ENCODE data around the gene GNL3L. TPM values are rescaled to one million over a fixed set of nuclear protein-coding genes. Genes with fewer than 3 reads are reported as not detected.
A peak's percentile ranks its signal among the peaks of the same experiment; 100 is the strongest.

The GNL3L gene
- total and polyA plus RNA-seq, 8 donors: 3.0 to 60.7 (median 15.7) TPM

DNA sequence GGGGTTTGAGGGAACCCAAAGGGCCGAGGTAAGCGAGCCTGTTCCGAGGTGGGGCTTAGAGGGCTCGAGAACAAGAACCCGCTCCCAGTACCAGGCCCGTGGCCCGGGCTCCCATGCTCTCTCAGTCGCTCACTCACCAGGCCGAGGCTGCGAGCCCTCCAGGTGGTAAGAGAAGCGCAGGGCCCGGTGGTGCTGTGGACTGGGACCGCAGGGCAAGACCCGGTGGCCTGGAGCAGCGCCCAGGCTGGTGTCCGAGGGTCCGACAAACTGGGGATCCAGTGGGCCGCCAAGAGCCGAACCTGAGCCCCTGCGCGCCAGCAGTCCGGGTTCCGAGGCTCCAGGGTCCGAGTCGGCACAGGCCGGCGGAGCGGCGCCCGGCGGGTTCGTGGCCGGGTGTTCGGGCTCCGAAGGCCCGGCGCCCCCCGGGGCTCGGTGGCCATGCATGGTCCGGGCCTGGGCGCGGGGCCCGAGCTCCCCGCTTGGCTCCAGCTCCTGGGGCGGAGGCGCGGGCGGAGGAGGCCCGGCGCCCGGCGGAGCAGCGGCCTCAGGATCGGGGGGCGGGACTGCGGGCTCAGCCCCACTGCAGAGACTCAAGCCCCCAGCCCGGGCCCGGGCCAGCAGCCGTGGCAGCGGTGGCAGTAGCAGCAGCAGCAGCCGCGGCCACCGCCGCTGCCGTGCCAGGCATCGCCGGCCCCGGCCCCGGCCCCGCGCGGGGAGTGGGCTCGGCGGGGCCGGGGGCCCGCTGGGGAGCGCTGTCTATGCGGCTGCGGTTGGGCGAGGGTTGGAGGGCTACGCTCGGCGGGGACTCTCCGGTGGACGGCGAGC lies 34.8 kb upstream of the GNL3L start:
- H3K4me1 ChIP-seq: peaks cover 0 to 18% (median 4%) of the 10 kb centered on the region in 4 donors
- H3K4me3 ChIP-seq: peak overlapping the region; percentile 55 to 76 (median 63)
- peaks cover 0 to 10% (median 7%) of the 10 kb centered on the region in 3 donors for H3K27me3 ChIP-seq
- no peaks in the 10 kb centered on the region for H3K9me3 ChIP-seq
- DNase-seq: peak; percentile 31 to 51
- intact Hi-C loops (cut with DNase I; ENCODE audit: low total_unique reads): no loop called here
- H3K27ac ChIP-seq: peak overlapping the region; percentile 43 to 82 (median 75)
- H3K36me3 ChIP-seq: no peaks in the 10 kb centered on the region
- TF ChIP-seq, protein P1, sequence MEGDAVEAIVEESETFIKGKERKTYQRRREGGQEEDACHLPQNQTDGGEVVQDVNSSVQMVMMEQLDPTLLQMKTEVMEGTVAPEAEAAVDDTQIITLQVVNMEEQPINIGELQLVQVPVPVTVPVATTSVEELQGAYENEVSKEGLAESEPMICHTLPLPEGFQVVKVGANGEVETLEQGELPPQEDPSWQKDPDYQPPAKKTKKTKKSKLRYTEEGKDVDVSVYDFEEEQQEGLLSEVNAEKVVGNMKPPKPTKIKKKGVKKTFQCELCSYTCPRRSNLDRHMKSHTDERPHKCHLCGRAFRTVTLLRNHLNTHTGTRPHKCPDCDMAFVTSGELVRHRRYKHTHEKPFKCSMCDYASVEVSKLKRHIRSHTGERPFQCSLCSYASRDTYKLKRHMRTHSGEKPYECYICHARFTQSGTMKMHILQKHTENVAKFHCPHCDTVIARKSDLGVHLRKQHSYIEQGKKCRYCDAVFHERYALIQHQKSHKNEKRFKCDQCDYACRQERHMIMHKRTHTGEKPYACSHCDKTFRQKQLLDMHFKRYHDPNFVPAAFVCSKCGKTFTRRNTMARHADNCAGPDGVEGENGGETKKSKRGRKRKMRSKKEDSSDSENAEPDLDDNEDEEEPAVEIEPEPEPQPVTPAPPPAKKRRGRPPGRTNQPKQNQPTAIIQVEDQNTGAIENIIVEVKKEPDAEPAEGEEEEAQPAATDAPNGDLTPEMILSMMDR (IDR thresholded peaks at IDR 0.05): no peak
- WGBS, 5 donors: 1 to 36% (median 6%) methylated on average over 23 to 68 of the region's 86 CpGs

DNA sequence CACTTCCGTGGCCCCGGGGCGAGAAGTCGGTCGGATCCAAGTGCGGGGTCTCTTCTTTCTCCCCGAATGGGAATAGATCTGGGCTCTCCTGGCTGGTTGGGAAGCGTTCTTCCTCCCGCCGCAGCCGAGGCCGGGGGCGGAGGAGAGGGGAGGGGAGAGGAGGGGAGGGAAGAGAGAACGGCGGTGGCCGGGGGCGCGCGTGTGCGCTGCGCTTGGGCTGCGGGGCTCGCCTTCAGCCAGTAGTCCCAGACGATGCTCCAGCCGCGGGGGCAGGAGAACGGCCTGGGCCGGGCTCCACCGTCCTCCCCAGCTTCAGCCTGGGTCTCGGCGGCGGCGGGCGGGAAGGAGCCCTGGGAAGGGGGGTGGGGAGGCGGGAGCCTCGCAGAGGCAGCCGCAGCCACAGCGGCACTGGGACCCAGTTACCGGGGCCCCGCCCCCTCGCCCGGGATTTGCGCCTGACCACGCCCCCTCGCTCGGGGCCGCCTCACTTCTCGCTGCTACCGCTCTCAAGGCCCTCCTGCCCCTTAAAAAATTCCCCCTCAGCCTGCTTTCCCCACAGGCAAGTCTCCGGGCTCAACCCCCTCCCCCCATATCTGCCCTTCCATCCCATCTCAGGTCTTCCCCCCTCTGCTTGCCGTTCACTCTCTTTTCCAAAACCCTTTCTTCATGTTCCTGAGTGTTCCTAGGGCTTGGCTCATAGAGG lies 34.1 kb upstream of the GNL3L start, which contains the start of gene FGD1:
TSS of gene FGD1 (minus strand) at position 421 of the 703 bp plus-strand sequence. CDS start 802 bp downstream, outside the sequence.
- 1 to 28% (median 10%) methylated on average over 3 to 33 of the region's 51 CpGs for WGBS, 5 donors
- TF ChIP-seq, protein P1 (IDR thresholded peaks at IDR 0.05): no peak
- TF ChIP-seq POLR2AphosphoS5 (IDR thresholded peaks at IDR 0.05) (no peak), EP300 (IDR thresholded peaks at IDR 0.05) (no peak), POLR2A (IDR thresholded peaks at IDR 0.05) (no peak)
- Histone ChIP-seq H3K4me1 (peaks cover 0 to 18% (median 4%) of the 10 kb centered on the region in 4 donors), H3K9me3 (no peaks in the 10 kb centered on the region), H3K36me3 (no peaks in the 10 kb centered on the region), H3K27me3 (peaks cover 0 to 10% (median 7%) of the 10 kb centered on the region in 3 donors), H3K4me3 (peak within 1 kb of the TSS; percentile 55 to 76 (median 63)), H3K27ac (peak within 1 kb of the TSS; percentile 43 to 82 (median 75))
- DNase-seq: peak; percentile 73 to 90
- intact Hi-C loops (cut with DNase I; ENCODE audit: low total_unique reads): no loop called here

- H3K4me1 ChIP-seq: peaks cover 0 to 18% (median 4%) of the 10 kb centered on the region in 4 donors
- H3K4me3 ChIP-seq: peak overlapping the region; percentile 55 to 76 (median 63)
- TF ChIP-seq, protein P1 (IDR thresholded peaks at IDR 0.05): no peak
- TF ChIP-seq POLR2AphosphoS5 (IDR thresholded peaks at IDR 0.05) (no peak), EP300 (IDR thresholded peaks at IDR 0.05) (no peak), POLR2A (IDR thresholded peaks at IDR 0.05) (no peak)
- H3K27ac ChIP-seq: peak overlapping the region in 4 of 5 donors; percentile 43 to 82 (median 77)
- intact Hi-C loops (cut with DNase I; ENCODE audit: low total_unique reads): no loop called here
- no peaks in the 10 kb centered on the region for H3K9me3 ChIP-seq
- peaks cover 0 to 10% (median 7%) of the 10 kb centered on the region in 3 donors for H3K27me3 ChIP-seq
- 55 to 67% (median 64%) methylated on average over 5 of the region's 5 CpGs for WGBS, 5 donors
- DNase-seq: no peak
- H3K36me3 ChIP-seq: no peaks in the 10 kb centered on the region
These were observed 33.5 kb upstream of the GNL3L start for GRCh38 chrX:54496517-54496852.

GRCh38 chrX:54496936-54497335 lies 33.1 kb upstream of the GNL3L start:
- TF ChIP-seq EP300 (IDR thresholded peaks at IDR 0.05) (no peak), POLR2AphosphoS5 (IDR thresholded peaks at IDR 0.05) (no peak), POLR2A (IDR thresholded peaks at IDR 0.05) (no peak)
- TF ChIP-seq, protein P1 (IDR thresholded peaks at IDR 0.05): no peak
- intact Hi-C loops (cut with DNase I; ENCODE audit: low total_unique reads): no loop called here
- WGBS, 5 donors: 67 to 85% (median 77%) methylated on average over 6 of the region's 6 CpGs
- Histone ChIP-seq H3K9me3 (no peaks in the 10 kb centered on the region), H3K4me3 (no peak overlapping the region), H3K36me3 (no peaks in the 10 kb centered on the region), H3K27me3 (peaks cover 0 to 10% (median 7%) of the 10 kb centered on the region in 3 donors), H3K27ac (peak overlapping the region in 1 of 5 donors; percentile 82), H3K4me1 (peaks cover 0 to 18% (median 4%) of the 10 kb centered on the region in 4 donors)
- DNase-seq: no peak

Data from stomach (tissue), 9 donors.